SH-SY5Y (cell line): ENCODE results near the gene NXPH4.

Source experiments
- GATA2 ChIP-seq: IDR thresholded peaks from 2 replicates; pipeline ENCODE4 v1.6.1; 2011; ENCODE audit warnings: mild to moderate bottlenecking, low read depth, low read length
- GATA3 ChIP-seq: IDR thresholded peaks from 2 replicates; pipeline ENCODE4 v1.6.1; 2011; ENCODE audit warnings: low read depth, mild to moderate bottlenecking, low read length, moderate library complexity

NXPH4 gene

DNA sequence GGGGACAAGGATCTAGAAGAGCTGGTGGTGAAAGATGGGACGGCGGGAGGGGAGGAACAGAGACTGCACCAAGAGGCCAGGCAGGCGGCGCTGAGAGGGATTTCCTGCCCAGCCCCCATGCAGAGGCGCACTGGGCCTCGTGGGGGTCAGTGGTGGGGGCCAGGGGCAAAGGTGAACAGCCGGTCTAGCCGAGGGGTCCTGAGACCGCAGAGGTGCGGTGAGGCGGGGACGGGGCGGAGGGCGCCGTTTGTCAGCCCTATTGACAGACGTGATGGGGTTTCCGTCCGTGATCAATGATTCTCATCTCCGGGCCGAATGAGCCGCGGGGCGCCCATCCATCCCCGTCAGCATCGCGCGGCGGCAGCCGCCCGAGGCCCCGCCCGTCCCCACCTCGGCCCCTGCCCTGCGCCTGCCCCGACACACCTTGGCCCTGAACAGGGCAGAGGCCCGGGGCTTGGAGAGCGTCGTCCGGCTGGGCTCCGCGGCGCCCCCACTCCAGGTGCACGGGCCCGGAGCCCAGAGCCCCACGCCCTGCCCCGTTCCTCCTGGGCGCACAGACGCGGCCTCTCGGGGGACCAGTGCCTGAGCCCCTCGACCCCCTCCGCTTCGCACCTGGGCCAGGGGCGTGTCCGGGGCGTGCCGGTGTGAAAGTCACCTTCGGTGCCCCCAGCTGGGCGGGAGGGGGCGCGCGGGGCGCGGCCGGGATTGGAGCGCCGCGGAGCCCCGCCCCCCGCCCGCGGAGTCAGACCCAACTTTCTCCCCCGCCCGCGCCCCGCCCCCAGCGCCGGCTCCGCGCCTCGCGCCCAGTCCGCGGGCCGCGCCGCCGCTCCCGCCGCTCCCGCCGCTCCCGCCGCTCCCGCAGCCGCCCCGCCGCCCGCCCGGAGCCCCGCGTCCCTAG is at the start of gene NXPH4:
Gene NXPH4, plus strand, starts transcription at position 781 of the 898 bp plus-strand sequence. CDS start 176 bp downstream, outside the sequence.
- TF ChIP-seq GATA3 (no peak), GATA2 (no peak)

- TF ChIP-seq GATA2, result no peak
- TF ChIP-seq GATA3, result no peak
Observed at GRCh38 chr12:57166971-57167371, 49.6 kb upstream of the NXPH4 start.

GRCh38 chr12:57168058-57168457 is 48.5 kb upstream of the NXPH4 start:
- TF ChIP-seq GATA2 (no peak), GATA3 (no peak)

DNA sequence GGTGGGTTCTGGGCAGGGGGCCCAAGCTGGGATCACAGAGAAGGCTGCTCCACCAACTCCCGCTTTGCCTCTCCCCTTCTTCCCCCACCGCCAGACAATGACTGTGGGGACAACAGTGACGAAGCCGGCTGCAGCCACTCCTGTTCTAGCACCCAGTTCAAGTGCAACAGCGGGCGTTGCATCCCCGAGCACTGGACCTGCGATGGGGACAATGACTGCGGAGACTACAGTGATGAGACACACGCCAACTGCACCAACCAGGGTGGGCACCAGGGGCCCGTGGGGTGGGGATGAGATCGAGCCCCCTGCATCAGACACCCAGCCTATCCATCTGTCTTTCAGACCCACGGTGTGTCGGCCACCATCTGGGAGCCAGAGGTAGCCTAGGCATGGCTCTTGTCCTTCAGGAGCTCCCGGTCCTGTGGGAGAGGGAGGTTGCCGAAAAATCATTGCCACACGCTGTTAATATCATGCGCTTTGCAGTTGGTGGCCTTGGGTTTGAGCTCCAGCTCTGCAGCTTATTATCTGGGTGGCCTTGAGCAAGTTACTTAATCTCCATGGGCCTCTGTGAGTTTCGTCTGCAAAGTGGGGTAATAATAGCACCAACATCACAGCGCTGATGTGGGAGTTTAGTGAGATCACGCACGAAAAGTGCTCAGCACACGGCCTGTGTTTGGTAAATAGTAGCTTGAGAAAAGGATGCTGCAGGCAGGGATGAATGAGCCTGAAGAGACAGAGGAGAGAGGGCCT is 47.4 kb upstream of the NXPH4 start:
- TF ChIP-seq GATA3, result no peak
- TF ChIP-seq GATA2, result no peak

- TF ChIP-seq GATA2 (no peak), GATA3 (no peak)
Observed at GRCh38 chr12:57169969-57170368, 46.6 kb upstream of the NXPH4 start.

DNA sequence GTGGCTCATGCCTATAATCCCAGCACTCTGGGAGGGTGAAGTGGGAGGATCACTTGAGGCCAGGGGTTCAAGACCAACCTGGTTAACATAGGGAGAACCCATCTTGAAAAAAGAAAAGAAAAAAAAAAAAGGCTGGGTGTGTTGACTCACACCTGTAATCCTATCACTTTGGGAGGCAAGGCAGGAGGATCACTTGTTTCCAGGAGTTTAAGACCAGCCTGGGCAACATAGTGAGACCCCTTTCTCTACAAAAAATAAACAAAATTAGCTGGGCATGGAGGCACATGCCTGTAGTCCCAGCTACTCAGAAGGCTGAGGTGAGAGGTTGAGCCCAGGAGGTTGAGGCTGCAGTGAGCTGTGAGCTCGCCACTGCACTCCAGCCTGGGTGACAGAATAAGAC is 46.2 kb upstream of the NXPH4 start:
- TF ChIP-seq GATA2, result no peak
- no peak for TF ChIP-seq GATA3

- TF ChIP-seq GATA3, result no peak
Observed at GRCh38 chr12:57170927-57171326, 45.7 kb upstream of the NXPH4 start.

DNA sequence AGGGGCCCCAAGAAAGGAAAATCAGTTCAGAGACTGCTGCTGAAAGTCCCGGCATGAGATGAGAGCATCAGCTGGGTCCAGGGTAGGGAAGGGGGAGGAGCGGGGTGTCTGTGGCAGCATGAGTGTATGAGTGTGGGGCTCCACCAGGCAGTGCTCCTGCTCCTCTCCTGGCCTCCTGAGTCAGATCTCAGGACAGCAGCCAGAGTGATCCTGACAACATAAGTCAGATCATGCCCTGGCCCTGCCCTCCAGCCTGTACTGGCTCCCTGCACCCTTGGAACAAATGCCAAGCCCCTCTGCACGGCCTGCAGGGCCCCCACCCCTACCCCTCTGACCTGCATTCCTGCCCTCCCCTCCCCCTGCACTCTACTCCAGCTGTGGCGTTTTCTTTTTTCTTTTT is 44.9 kb upstream of the NXPH4 start:
- TF ChIP-seq GATA2 (no peak), GATA3 (no peak)

GRCh38 chr12:57173089-57173488 is 43.5 kb upstream of the NXPH4 start:
- TF ChIP-seq GATA2 (no peak), GATA3 (no peak)

- TF ChIP-seq GATA3 (no peak), GATA2 (no peak)
Observed at GRCh38 chr12:57173683-57174082, 42.9 kb upstream of the NXPH4 start.

GRCh38 chr12:57175428-57176138 is 41.0 kb upstream of the NXPH4 start:
- TF ChIP-seq GATA2 (no peak), GATA3 (no peak)

GRCh38 chr12:57176139-57176477 is 40.5 kb upstream of the NXPH4 start:
- TF ChIP-seq GATA3 (no peak), GATA2 (no peak)

GRCh38 chr12:57176846-57177245 is 39.7 kb upstream of the NXPH4 start:
- TF ChIP-seq GATA3 (no peak), GATA2 (no peak)

GRCh38 chr12:57177354-57177753 is 39.2 kb upstream of the NXPH4 start:
- TF ChIP-seq GATA3 (no peak), GATA2 (no peak)

- TF ChIP-seq GATA3, result no peak
- TF ChIP-seq GATA2, result no peak
Observed at GRCh38 chr12:57178213-57178612, 38.4 kb upstream of the NXPH4 start.
